ENCODE measurements around the gene ISLR.

GRCh38 chr15:74225928-74226327, 52.4 kb downstream of the ISLR start:
- no peak for TF ChIP-seq EZH2 (IDR thresholded peaks at IDR 0.05; ENCODE audit: borderline replicate concordance)
- no peak for TF ChIP-seq CTCF (IDR thresholded peaks at IDR 0.05; ENCODE audit: poor library complexity)
- no peak for TF ChIP-seq EZH2phosphoT487 (IDR thresholded peaks at IDR 0.05; ENCODE audit: low read depth, severe bottlenecking, unreplicated experiment)
